Endothelial cell (in vitro differentiated cells): ENCODE data around the gene MAP3K5. TPM values are rescaled to one million over a fixed set of nuclear protein-coding genes. Genes with fewer than 3 reads are reported as not detected.
A peak's percentile ranks its signal among the peaks of the same experiment; 100 is the strongest.

Experiments
- DNase-seq: peaks from one replicate; pipeline ENCODE4 v3.0.0; 2021; ENCODE audit warnings: low spot score
- H3K27ac Mint-ChIP-seq: one replicate; pipeline ENCODE4 v1.8.0; 2021; ENCODE audit warnings: mixed read lengths, inconsistent platforms; ENCODE audit not compliant: unreplicated experiment
- H3K27me3 Mint-ChIP-seq: one replicate; pipeline ENCODE4 v1.8.0; 2021; ENCODE audit warnings: mild to moderate bottlenecking, moderate library complexity, mixed read lengths, inconsistent platforms; ENCODE audit not compliant: unreplicated experiment
- H3K36me3 Mint-ChIP-seq: one replicate; pipeline ENCODE4 v1.8.0; 2021; ENCODE audit warnings: mild to moderate bottlenecking, low read depth, mixed read lengths, inconsistent platforms; ENCODE audit not compliant: unreplicated experiment
- H3K4me1 Mint-ChIP-seq: one replicate; pipeline ENCODE4 v1.8.0; 2021; ENCODE audit warnings: mild to moderate bottlenecking, mixed read lengths, inconsistent platforms; ENCODE audit not compliant: unreplicated experiment
- H3K4me3 Mint-ChIP-seq: one replicate; pipeline ENCODE4 v1.8.0; 2021; ENCODE audit warnings: mild to moderate bottlenecking, mixed read lengths, inconsistent platforms; ENCODE audit not compliant: unreplicated experiment
- H3K9me3 Mint-ChIP-seq: one replicate; pipeline ENCODE4 v1.8.0; 2021; ENCODE audit warnings: mixed read lengths, inconsistent platforms; ENCODE audit not compliant: unreplicated experiment
- CTCF ChIP-seq: fragments of 200-600 bp; sonication (generic); IDR thresholded peaks from one replicate; pipeline ENCODE4 v1.5.0; 2021; ENCODE audit warnings: antibody characterized with exemption; ENCODE audit not compliant: unreplicated experiment
- total RNA-seq: library from RNA; stranded (reverse); fragmentation: NEBNext Ultra II Directional; extraction: Animal tissue kit (Norgen Biotek cat#: 25700); gene quantifications from one replicate; pipeline ENCODE4 v1.2.1, GENCODE V29; 2021; ENCODE audit not compliant: unreplicated experiment

Gene MAP3K5
- total RNA-seq, 1 donor from 2014 or later: 0.33 TPM

- TF ChIP-seq CTCF: no peak
- H3K4me3 Mint-ChIP-seq: no peak overlapping the region
- H3K27ac Mint-ChIP-seq: peak overlapping the region; percentile 34
- H3K4me1 Mint-ChIP-seq: peaks cover 7% of the 10 kb centered on the region
- no peaks in the 10 kb centered on the region for H3K36me3 Mint-ChIP-seq
- DNase-seq: no peak
- H3K27me3 Mint-ChIP-seq: no peaks in the 10 kb centered on the region
- H3K9me3 Mint-ChIP-seq: no peaks in the 10 kb centered on the region
Observed at GRCh38 chr6:136609873-136610706, 182.2 kb downstream of the MAP3K5 start.

- Mint-ChIP-seq H3K9me3 (no peaks in the 10 kb centered on the region), H3K27me3 (no peaks in the 10 kb centered on the region), H3K36me3 (no peaks in the 10 kb centered on the region), H3K4me1 (peaks cover 7% of the 10 kb centered on the region), H3K4me3 (no peak overlapping the region), H3K27ac (no peak overlapping the region)
- TF ChIP-seq CTCF: no peak
- no peak for DNase-seq
Observed at GRCh38 chr6:136608991-136609390, 183.3 kb downstream of the MAP3K5 start.

- peaks cover 7% of the 10 kb centered on the region for H3K4me1 Mint-ChIP-seq
- H3K27me3 Mint-ChIP-seq: no peaks in the 10 kb centered on the region
Observed at GRCh38 chr6:136607932-136608772, 184.1 kb downstream of the MAP3K5 start.

GRCh38 chr6:136607204-136607931, 184.9 kb downstream of the MAP3K5 start:
- TF ChIP-seq CTCF: no peak
- Mint-ChIP-seq H3K27me3 (no peaks in the 10 kb centered on the region), H3K27ac (no peak overlapping the region), H3K36me3 (no peaks in the 10 kb centered on the region), H3K4me3 (no peak overlapping the region), H3K4me1 (peaks cover 7% of the 10 kb centered on the region), H3K9me3 (no peaks in the 10 kb centered on the region)
- no peak for DNase-seq

More at GRCh38 chr6:136607932-136608772, 184.1 kb downstream of the MAP3K5 start:
- Mint-ChIP-seq H3K4me3 (no peak overlapping the region), H3K36me3 (no peaks in the 10 kb centered on the region), H3K27ac (no peak overlapping the region), H3K9me3 (no peaks in the 10 kb centered on the region)
- DNase-seq: peak; percentile 80
- TF ChIP-seq CTCF: peak; percentile 82
